Subcutaneous abdominal adipose tissue (tissue), 5 donors: Measurements from ENCODE around the gene TMEM143.

Experiments
- H3K27ac ChIP-seq: one replicate; pipeline ENCODE4 v1.7.0; 2013; ENCODE audit warnings: low read depth, mild to moderate bottlenecking, inconsistent platforms, low read length, moderate library complexity
- H3K27me3 ChIP-seq, 5 donors: one replicate each; pipeline ENCODE4 v1.7.0; 2013; ENCODE audit warnings: low read length in 5 of 5, inconsistent platforms in 1 of 5; ENCODE audit not compliant: control insufficient read depth in 5 of 5, insufficient read depth in 4 of 5
- H3K36me3 ChIP-seq, 5 donors: one replicate each; pipeline ENCODE4 v1.7.0; 2013; ENCODE audit warnings: low read length in 5 of 5; ENCODE audit not compliant: control insufficient read depth in 5 of 5, insufficient read depth in 5 of 5
- H3K4me1 ChIP-seq, 5 donors: one replicate each; pipeline ENCODE4 v1.7.0; 2013; ENCODE audit warnings: low read length in 5 of 5, mild to moderate bottlenecking in 3 of 5, moderate library complexity in 1 of 5; ENCODE audit not compliant: control insufficient read depth in 5 of 5, insufficient read depth in 5 of 5
- H3K4me3 ChIP-seq, 5 donors: one replicate each; pipeline ENCODE4 v1.7.0; 2013; ENCODE audit warnings: low read length in 5 of 5, low read depth in 1 of 5
- H3K9ac ChIP-seq, 5 donors: one replicate each; pipeline ENCODE4 v1.7.0; 2013; ENCODE audit warnings: low read length in 5 of 5, mild to moderate bottlenecking in 4 of 5, moderate library complexity in 3 of 5
- H3K9me3 ChIP-seq, 5 donors: one replicate each; pipeline ENCODE4 v1.7.0; 2013; ENCODE audit warnings: low read length in 5 of 5; ENCODE audit not compliant: control insufficient read depth in 5 of 5
- donor health status: healthy.
- donor health status: healthy.
- donor health status: healthy.
- donor health status: healthy.
- donor health status: healthy.

TMEM143 gene

DNA sequence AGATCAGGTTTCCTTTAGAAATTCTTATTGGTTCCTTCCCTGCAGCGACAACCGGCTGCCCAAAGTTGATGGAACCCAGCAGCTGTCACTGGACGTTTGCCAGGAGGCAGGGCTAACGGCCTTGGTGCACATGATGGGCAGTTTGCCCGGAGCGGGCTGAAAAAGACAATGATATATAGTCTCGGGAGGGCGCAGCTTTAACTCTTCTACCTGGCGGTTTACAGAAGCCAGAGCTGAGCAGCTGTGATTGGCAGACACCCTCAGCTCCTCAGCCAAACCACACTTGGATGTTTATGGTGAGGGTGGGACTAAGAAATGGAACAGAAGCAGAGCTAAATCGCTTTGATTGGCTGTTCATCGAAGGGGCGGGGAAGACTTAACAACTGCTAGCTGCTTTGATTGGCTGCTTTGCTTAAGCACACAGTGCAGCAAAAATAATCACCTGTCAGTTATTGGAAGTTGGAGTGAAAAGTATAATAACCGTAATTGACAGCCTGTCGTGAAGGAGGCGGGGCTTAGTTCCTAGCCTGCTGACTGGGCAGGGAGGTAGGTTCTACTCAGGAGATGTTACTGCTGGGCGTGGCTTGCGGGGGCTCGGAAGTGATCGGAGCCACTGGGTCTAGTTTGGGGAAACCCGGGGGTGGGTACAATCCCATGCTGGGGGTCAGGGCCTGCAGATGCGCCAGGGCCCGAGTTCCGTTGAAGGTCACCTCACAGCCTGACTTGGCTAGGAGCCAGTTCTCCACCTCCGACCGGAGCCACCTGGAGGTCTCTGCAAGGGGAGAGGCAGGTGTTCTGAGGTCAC is 30.9 kb downstream of the TMEM143 start:
- Histone ChIP-seq H3K9me3 (no peaks in the 10 kb centered on the region), H3K36me3 (peaks cover 0 to 14% (median 4%) of the 10 kb centered on the region in 5 donors), H3K4me1 (peaks cover 2 to 42% (median 31%) of the 10 kb centered on the region in 5 donors), H3K9ac (peak overlapping the region in 3 of 5 donors; percentile 51 to 68 (median 64)), H3K27me3 (no peaks in the 10 kb centered on the region), H3K4me3 (peak overlapping the region; percentile 41 to 75 (median 61)), H3K27ac (peak overlapping the region; percentile 78)

- peak overlapping the region; percentile 78 for H3K27ac ChIP-seq
- H3K9ac ChIP-seq, result no peak overlapping the region
- H3K4me3 ChIP-seq, result peak overlapping the region in 3 of 5 donors; percentile 60 to 75 (median 70)
- H3K36me3 ChIP-seq, result peaks cover 0 to 19% (median 4%) of the 10 kb centered on the region in 5 donors
- peaks cover 0 to 2% (median 0%) of the 10 kb centered on the region in 5 donors for H3K27me3 ChIP-seq
- H3K4me1 ChIP-seq, result peaks cover 2 to 46% (median 35%) of the 10 kb centered on the region in 5 donors
- no peaks in the 10 kb centered on the region for H3K9me3 ChIP-seq
Measured at GRCh38 chr19:48332351-48332661, 31.4 kb downstream of the TMEM143 start.

GRCh38 chr19:48330012-48330681 is 33.6 kb downstream of the TMEM143 start:
- Histone ChIP-seq H3K4me3 (peak overlapping the region in 3 of 5 donors; percentile 56 to 62 (median 57)), H3K27me3 (peaks cover 0 to 7% (median 0%) of the 10 kb centered on the region in 5 donors), H3K9ac (peak overlapping the region in 3 of 5 donors; percentile 2 to 58 (median 58)), H3K9me3 (no peaks in the 10 kb centered on the region), H3K4me1 (peaks cover 2 to 57% (median 40%) of the 10 kb centered on the region in 5 donors), H3K27ac (peak overlapping the region; percentile 74), H3K36me3 (peaks cover 0 to 16% (median 4%) of the 10 kb centered on the region in 5 donors)

- Histone ChIP-seq H3K27me3 (peaks cover 0 to 7% (median 0%) of the 10 kb centered on the region in 5 donors), H3K27ac (peak overlapping the region; percentile 74), H3K9ac (no peak overlapping the region), H3K9me3 (no peaks in the 10 kb centered on the region), H3K4me1 (peaks cover 2 to 58% (median 40%) of the 10 kb centered on the region in 5 donors), H3K4me3 (peak overlapping the region in 4 of 5 donors; percentile 5 to 62 (median 38)), H3K36me3 (peaks cover 0 to 16% (median 4%) of the 10 kb centered on the region in 5 donors)
Measured at GRCh38 chr19:48329167-48329891, 34.4 kb downstream of the TMEM143 start.

DNA sequence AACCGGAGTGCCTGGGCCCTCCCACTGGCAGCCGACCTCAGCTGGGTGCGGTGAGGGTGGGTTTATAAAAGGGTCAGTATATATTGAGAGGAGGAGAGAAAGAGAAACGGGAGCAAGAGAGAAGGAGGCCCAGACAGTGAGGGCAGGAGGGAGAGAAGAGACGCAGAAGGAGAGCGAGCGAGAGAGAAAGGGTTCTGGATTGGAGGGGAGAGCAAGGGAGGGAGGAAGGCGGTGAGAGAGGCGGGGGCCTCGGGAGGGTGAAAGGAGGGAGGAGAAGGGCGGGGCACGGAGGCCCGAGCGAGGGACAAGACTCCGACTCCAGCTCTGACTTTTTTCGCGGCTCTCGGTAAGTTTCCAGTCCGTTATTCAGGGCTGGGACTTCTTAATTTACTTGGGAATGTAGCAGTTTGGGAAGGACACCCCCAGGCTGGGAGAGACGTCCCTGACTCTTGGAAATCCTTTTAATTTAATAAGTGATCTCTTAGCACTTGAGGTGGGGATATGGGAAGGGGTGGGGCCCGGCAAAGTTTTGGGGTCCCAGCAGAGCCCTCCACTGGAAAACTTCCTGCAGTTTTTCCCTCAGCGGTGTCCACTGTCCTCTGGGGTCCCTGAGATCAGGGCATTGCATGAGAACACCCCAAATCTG is 38.4 kb downstream of the TMEM143 start, which contains the start of gene EMP3:
Gene EMP3, plus strand, starts transcription at position 288 of the 646 bp plus-strand sequence. CDS start 1,293 bp downstream, outside the sequence.
- Histone ChIP-seq H3K9me3 (no peaks in the 10 kb centered on the region), H3K4me1 (peaks cover 0 to 51% (median 43%) of the 10 kb centered on the region in 5 donors), H3K27me3 (peaks cover 0 to 7% (median 0%) of the 10 kb centered on the region in 5 donors), H3K9ac (peak within 1 kb of the TSS; percentile 53 to 89 (median 63)), H3K4me3 (peak within 1 kb of the TSS; percentile 62 to 79 (median 73)), H3K27ac (peak within 1 kb of the TSS; percentile 91), H3K36me3 (peaks cover 0 to 13% (median 4%) of the 10 kb centered on the region in 5 donors)

DNA sequence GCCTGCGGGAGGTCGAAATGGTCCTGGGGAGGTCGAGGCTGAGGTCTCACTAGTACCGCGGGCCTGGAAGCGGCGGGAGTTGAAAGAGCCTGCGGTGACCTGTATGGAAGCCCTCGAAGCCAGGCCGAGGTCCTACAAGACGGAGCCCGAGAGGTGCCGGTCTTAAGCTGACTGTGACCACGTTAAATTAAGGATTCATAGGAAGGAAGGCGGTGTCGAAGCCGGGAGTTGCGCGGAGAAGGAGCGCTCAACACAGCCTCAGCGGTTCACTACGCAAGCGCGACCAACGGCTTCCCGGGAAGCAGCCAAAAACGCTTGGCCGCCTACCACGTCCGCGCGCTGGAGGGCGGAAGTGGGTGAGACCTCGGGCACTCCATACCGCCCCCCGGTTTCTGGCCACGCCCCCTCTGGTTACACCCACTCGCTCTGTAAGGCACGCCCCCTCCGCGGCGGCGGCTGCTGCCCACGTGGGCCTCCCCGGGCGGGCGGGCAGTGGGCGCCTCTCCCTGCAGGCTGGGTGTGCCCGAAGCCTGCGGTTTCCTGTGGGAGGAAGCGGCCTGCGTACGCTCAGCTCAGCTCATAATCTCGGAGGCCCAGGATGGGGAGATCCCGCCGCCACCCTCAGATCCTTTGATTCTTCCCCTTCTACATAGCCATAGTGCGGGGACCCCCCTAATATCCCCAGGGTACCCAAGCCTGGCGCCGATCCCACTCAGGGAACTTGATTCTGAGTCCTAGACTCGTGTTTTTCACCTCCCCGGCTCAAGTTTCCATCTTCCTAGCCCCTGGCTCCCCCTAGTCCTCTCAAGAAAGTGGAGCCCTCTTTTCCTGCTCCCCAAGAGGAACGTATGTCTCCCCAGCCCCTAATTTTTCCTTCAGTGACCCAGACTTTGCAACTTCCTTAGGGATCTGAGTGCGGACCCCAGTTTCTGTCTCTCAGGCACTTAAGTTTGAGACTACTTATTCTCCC is 41.8 kb downstream of the TMEM143 start:
- Histone ChIP-seq H3K27me3 (peaks cover 0 to 7% (median 0%) of the 10 kb centered on the region in 5 donors), H3K9ac (peak overlapping the region; percentile 56 to 86 (median 86)), H3K36me3 (no peaks in the 10 kb centered on the region), H3K4me3 (peak overlapping the region; percentile 68 to 80 (median 75)), H3K9me3 (no peaks in the 10 kb centered on the region), H3K27ac (peak overlapping the region; percentile 85), H3K4me1 (peaks cover 0 to 37% (median 35%) of the 10 kb centered on the region in 5 donors)

DNA sequence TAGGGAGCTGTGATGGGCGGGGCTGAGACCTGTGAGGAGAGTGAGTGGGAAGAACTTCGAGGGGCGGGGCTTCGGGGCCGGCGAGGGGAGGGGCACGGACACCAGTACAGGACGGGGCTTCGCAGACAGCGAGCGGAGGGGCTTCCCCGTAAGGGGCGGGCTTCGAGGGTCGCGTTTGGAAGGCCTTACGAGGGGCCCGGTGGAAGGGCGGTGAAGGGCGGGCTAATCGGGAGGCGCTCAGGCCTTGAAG is 42.4 kb downstream of the TMEM143 start:
- Histone ChIP-seq H3K9ac (peak overlapping the region; percentile 56 to 86 (median 86)), H3K4me1 (peaks cover 0 to 37% (median 31%) of the 10 kb centered on the region in 5 donors), H3K36me3 (no peaks in the 10 kb centered on the region), H3K9me3 (no peaks in the 10 kb centered on the region), H3K4me3 (peak overlapping the region; percentile 68 to 80 (median 75)), H3K27ac (peak overlapping the region; percentile 85), H3K27me3 (peaks cover 0 to 7% (median 0%) of the 10 kb centered on the region in 5 donors)

- peaks cover 0 to 30% (median 28%) of the 10 kb centered on the region in 5 donors for H3K4me1 ChIP-seq
- no peak overlapping the region for H3K4me3 ChIP-seq
- no peaks in the 10 kb centered on the region for H3K9me3 ChIP-seq
- H3K27ac ChIP-seq, result peak overlapping the region; percentile 85
- H3K9ac ChIP-seq, result no peak overlapping the region
- H3K27me3 ChIP-seq, result no peaks in the 10 kb centered on the region
- no peaks in the 10 kb centered on the region for H3K36me3 ChIP-seq
Measured at GRCh38 chr19:48319647-48320541, 43.8 kb downstream of the TMEM143 start.
